H1 (cell line): Measurements from ENCODE around the gene ARNT2. TPM values are rescaled to one million over a fixed set of nuclear protein-coding genes. Genes with fewer than 3 reads are reported as not detected.

Source experiments
- CTCF ChIA-PET: fragments of 300-600 bp; sonication (Branson Sonifier 250); formaldehyde crosslinking; loops from one replicate; lab custom pipeline; 2021; ENCODE audit not compliant: partially characterized antibody; lab: Charles Lee
- POLR2A ChIA-PET: fragments of 300-600 bp; sonication (Branson Sonifier 250); formaldehyde crosslinking; loops from one replicate; lab custom pipeline; 2021; ENCODE audit warnings: inconsistent platforms; ENCODE audit not compliant: partially characterized antibody; lab: Charles Lee
- DNase-seq, 2 experiments: peaks; one replicate each; pipeline versions ENCODE4 v3.0.0 to v3.0.0-alpha.2; 2010 to 2022; ENCODE audit warnings: low spot score in 2 of 2, low read depth in 1 of 2, mixed read lengths in 1 of 2
- FAIRE-seq: peaks from 2 replicates; lab custom pipeline; 2011; peaks lifted over from hg19 to GRCh38; lab: Jason Lieb, UNC
- H2AFZ ChIP-seq: 2 replicates; pipeline ENCODE4 v1.8.1; 2012; ENCODE audit warnings: low read length, inconsistent platforms
- H2AK5ac ChIP-seq: 2 replicates; pipeline ENCODE4 v1.6.1; 2013; ENCODE audit warnings: low read depth, low read length
- H2BK120ac ChIP-seq: replicated peaks from 2 replicates; pipeline ENCODE3; 2013; ENCODE audit warnings: low read depth, low read length, inconsistent platforms
- H2BK12ac ChIP-seq: 2 replicates; pipeline ENCODE4 v1.6.1; 2013; ENCODE audit warnings: low read depth, low read length
- H2BK15ac ChIP-seq: 2 replicates; pipeline ENCODE4 v1.6.1; 2013; ENCODE audit warnings: low read length
- H2BK20ac ChIP-seq: 2 replicates; pipeline ENCODE4 v1.6.1; 2013; ENCODE audit warnings: low read length
- H2BK5ac ChIP-seq: 2 replicates; pipeline ENCODE4 v1.6.1; 2013; ENCODE audit warnings: low read depth, low read length
- H3K14ac ChIP-seq: 2 replicates; pipeline ENCODE4 v1.6.1; 2013; ENCODE audit warnings: inconsistent platforms; ENCODE audit not compliant: insufficient read length
- H3K18ac ChIP-seq: 2 replicates; pipeline ENCODE4 v1.6.1; 2013; ENCODE audit warnings: low read length; ENCODE audit errors: extremely low read depth
- H3K23ac ChIP-seq: 2 replicates; pipeline ENCODE4 v1.6.1; 2013; ENCODE audit warnings: inconsistent platforms; ENCODE audit not compliant: insufficient read length
- H3K23me2 ChIP-seq: 2 replicates; pipeline ENCODE4 v1.6.1; 2013; ENCODE audit warnings: low read depth, low read length
- H3K27ac ChIP-seq: 2 replicates; pipeline ENCODE4 v1.6.1; 2011; ENCODE audit warnings: low read depth, low read length, inconsistent platforms
- H3K27me3 ChIP-seq, 4 experiments: replicated peaks in 1 of 4; 1 replicate in 1 of 4; 2 replicates in 3 of 4; pipeline versions ENCODE4 v1.6.1 to v1.8.1; 2011 to 2013; ENCODE audit warnings: low read length in 3 of 4, mild to moderate bottlenecking in 3 of 4, inconsistent platforms in 2 of 4, mixed read lengths in 2 of 4, moderate library complexity in 1 of 4; ENCODE audit not compliant: control insufficient read depth in 3 of 4, insufficient read depth in 3 of 4; ENCODE audit errors: extremely low read depth in 1 of 4
- H3K36me3 ChIP-seq, 4 experiments: 2 replicates each; pipeline versions ENCODE4 v1.6.1 to v1.8.1; 2011 to 2013; ENCODE audit warnings: mild to moderate bottlenecking in 4 of 4, low read length in 3 of 4, moderate library complexity in 2 of 4, control low read depth in 1 of 4, inconsistent platforms in 1 of 4; ENCODE audit not compliant: insufficient read depth in 4 of 4, control insufficient read depth in 2 of 4
- H3K4ac ChIP-seq: replicated peaks from 2 replicates; pipeline ENCODE3; 2013; ENCODE audit warnings: low read length, low read depth, mixed read lengths, inconsistent platforms; ENCODE audit not compliant: insufficient read length
- H3K4me1 ChIP-seq, 4 experiments: replicated peaks in 1 of 4; 1 replicate in 1 of 4; 2 replicates in 3 of 4; pipeline versions ENCODE4 v1.6.1 to v1.8.1; 2011 to 2013; ENCODE audit warnings: low read length in 3 of 4, inconsistent platforms in 2 of 4, mixed read lengths in 1 of 4; ENCODE audit not compliant: insufficient read depth in 4 of 4, control insufficient read depth in 3 of 4
- H3K4me2 ChIP-seq, 2 experiments: 2 replicates each; pipeline versions ENCODE4 v1.6.1 to v1.8.1; 2011 to 2013; ENCODE audit warnings: low read depth in 2 of 2, low read length in 2 of 2, control low read depth in 1 of 2, inconsistent platforms in 1 of 2, mild to moderate bottlenecking in 1 of 2; ENCODE audit not compliant: insufficient read depth in 1 of 2
- H3K4me3 ChIP-seq, 4 experiments: fragments of 200-600, 300-600 bp in 1 of 4; sonication (generic), shearing (Covaris generic), sonication (Bioruptor Twin) in 1 of 4; 2 replicates each; pipeline versions ENCODE4 v1.5.1 to v1.8.1; 2011 to 2016; ENCODE audit warnings: low read length in 4 of 4, low read depth in 3 of 4, control low read depth in 2 of 4, inconsistent platforms in 2 of 4, mild to moderate bottlenecking in 2 of 4, mixed read lengths in 1 of 4, moderate library complexity in 1 of 4; ENCODE audit not compliant: insufficient read depth in 2 of 4; ENCODE audit errors: extremely low read depth in 1 of 4
- H3K56ac ChIP-seq: replicated peaks from 2 replicates; pipeline ENCODE3; 2013; ENCODE audit warnings: low read depth, mild to moderate bottlenecking, mixed read lengths, low read length, inconsistent platforms; ENCODE audit not compliant: insufficient read length
- H3K79me1 ChIP-seq: 2 replicates; pipeline ENCODE4 v1.6.1; 2013; ENCODE audit warnings: low read depth, low read length, control low read depth
- H3K79me2 ChIP-seq, 2 experiments: 2 replicates each; pipeline versions ENCODE4 v1.6.1 to v1.8.1; 2012 to 2013; ENCODE audit warnings: low read length in 2 of 2, mild to moderate bottlenecking in 2 of 2, inconsistent platforms in 1 of 2; ENCODE audit not compliant: insufficient read depth in 2 of 2, control insufficient read depth in 1 of 2
- H3K9ac ChIP-seq, 4 experiments: replicated peaks in 1 of 4; 1 replicate in 1 of 4; 2 replicates in 3 of 4; pipeline versions ENCODE4 v1.6.1 to v1.8.1; 2011 to 2013; ENCODE audit warnings: low read depth in 3 of 4, low read length in 3 of 4, control low read depth in 2 of 4, mild to moderate bottlenecking in 2 of 4, moderate library complexity in 2 of 4, inconsistent platforms in 1 of 4; ENCODE audit errors: extremely low read depth in 1 of 4
- H3K9me3 ChIP-seq, 2 experiments: 2 replicates each; pipeline versions ENCODE4 v1.6.1 to v1.8.1; 2012 to 2013; ENCODE audit warnings: mild to moderate bottlenecking in 2 of 2, moderate library complexity in 2 of 2, control low read depth in 1 of 2, inconsistent platforms in 1 of 2, low read depth in 1 of 2, low read length in 1 of 2, mixed read lengths in 1 of 2; ENCODE audit not compliant: insufficient read depth in 2 of 2
- H4K20me1 ChIP-seq, 2 experiments: replicated peaks in 1 of 2; 2 replicates each; pipeline versions ENCODE3 to v1.8.1; 2011 to 2013; ENCODE audit warnings: inconsistent platforms in 2 of 2, low read length in 2 of 2, mild to moderate bottlenecking in 1 of 2; ENCODE audit not compliant: insufficient read depth in 2 of 2, control insufficient read depth in 1 of 2
- H4K5ac ChIP-seq: 2 replicates; pipeline ENCODE4 v1.6.1; 2013; ENCODE audit warnings: low read length, low read depth, mixed read lengths, inconsistent platforms; ENCODE audit not compliant: insufficient read length
- H4K8ac ChIP-seq: 2 replicates; pipeline ENCODE4 v1.8.0; 2013; ENCODE audit warnings: mild to moderate bottlenecking, moderate library complexity, low read length, inconsistent platforms; ENCODE audit not compliant: insufficient read depth; ENCODE audit errors: extremely low read depth
- H4K91ac ChIP-seq: replicated peaks from 2 replicates; pipeline ENCODE3; 2013; ENCODE audit warnings: low read length, mixed read lengths, inconsistent platforms; ENCODE audit not compliant: insufficient read length
- CREB1 ChIP-seq: IDR thresholded peaks from 2 replicates; pipeline ENCODE4 v1.6.1; 2012; ENCODE audit warnings: inconsistent platforms
- HDAC2 ChIP-seq, 2 experiments: fragments of 300-600 bp in 1 of 2; sonication (generic) in 1 of 2; IDR thresholded peaks; 2 replicates each; pipeline ENCODE4 v1.6.1; 2011 to 2012; ENCODE audit warnings: low read depth in 2 of 2, low read length in 2 of 2, mild to moderate bottlenecking in 2 of 2, moderate library complexity in 2 of 2, borderline replicate concordance in 1 of 2, inconsistent platforms in 1 of 2
- RFX5 ChIP-seq: IDR thresholded peaks from 2 replicates; pipeline ENCODE4 v1.6.1; 2011; ENCODE audit warnings: low read depth, low read length, improper control_type of control experiment, borderline replicate concordance
- WGBS, 2 experiments: shearing (Covaris generic) in 1 of 2; methylation state at CpG; one replicate each; pipeline versions ENCODE4 v1.1.6 to v1.1.7; 2013 to 2015; ENCODE audit warnings: low lambda C conversion rate in 2 of 2, mixed read lengths in 2 of 2, inconsistent platforms in 1 of 2, low coverage in 1 of 2, missing lambda C conversion rate in 1 of 2; ENCODE audit not compliant: insufficient replicate concordance in 2 of 2, insufficient coverage in 1 of 2, insufficient read length in 1 of 2; ENCODE audit errors: extremely low coverage in 1 of 2, missing lambda C conversion rate in 1 of 2; 5-methylcytosine and 5-hydroxymethylcytosine counted together
- polyA plus RNA-seq, 7 experiments: library from polyadenylated mRNA; depleted of rRNA in 3 of 7; stranded (reverse) in 5 of 7; unstranded in 2 of 7; fragments of >200 nt in 5 of 7; fragments of 200-250 nt in 2 of 7; gene quantifications; 1 replicate in 5 of 7; 2 replicates in 1 of 7; 4 replicates in 1 of 7; pipeline versions ENCODE4 v1.2.1 to v1.2.3, GENCODE V29; 2011 to 2013; ENCODE audit warnings: missing spikeins in 2 of 7, mixed read lengths in 2 of 7
- total RNA-seq: library from RNA; stranded (reverse); fragmentation: NEBNext Ultra II Directional; extraction: Animal tissue kit (Norgen Biotek cat#: 25700); gene quantifications from 2 replicates; pipeline ENCODE4 v1.2.1, GENCODE V29; 2021

ARNT2 gene
- total and polyA plus RNA-seq, 2 of the 8 experiments (the other 6 are each of a cell fraction or from before 2014, with no cell fraction given), result 9.5 to 14.6 TPM

DNA sequence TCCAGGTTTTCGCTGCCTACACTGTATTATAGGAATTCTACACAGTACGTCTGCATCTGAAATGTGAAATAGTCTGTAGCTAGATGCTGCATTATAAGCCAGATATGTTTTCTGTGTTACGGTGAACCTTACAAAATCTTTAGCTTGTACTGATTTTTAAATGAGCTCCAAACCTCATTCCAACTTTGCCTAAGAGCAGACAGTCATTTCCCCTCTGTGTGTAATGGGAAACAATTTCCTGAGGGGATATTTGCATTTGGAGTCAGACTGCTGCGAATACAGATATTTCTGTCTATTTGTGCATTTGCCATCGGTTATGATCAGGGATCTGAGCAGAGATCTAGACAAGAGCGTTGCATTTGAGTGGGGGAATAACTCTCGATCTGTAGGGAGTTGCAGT, 37.5 kb downstream of the ARNT2 start:
- no peak overlapping the region for H4K8ac ChIP-seq
- peaks cover 0 to 6% (median 4%) of the 10 kb centered on the region in 4 experiments; a peak in 3 of 7 replicates for H3K4me1 ChIP-seq
- no peak overlapping the region for H4K91ac ChIP-seq
- H3K36me3 ChIP-seq, result no peaks in the 10 kb centered on the region; a peak in 1 of 8 replicates
- H2AK5ac ChIP-seq, result no peak overlapping the region
- H3K79me1 ChIP-seq, result peaks cover 8% of the 10 kb centered on the region
- WGBS, 2 experiments, result 86% methylated on average over 7 of the region's 7 CpGs; no CpG with 5 or more reads in 1 of the 2 experiments
- CTCF ChIA-PET, result interaction anchor here (1.3 to 1.5 kb wide), 2 partner anchors 10 to 335 kb away, joined by 3 to 4 read pairs; no protein-coding TSS in a partner anchor
- H3K4me3 ChIP-seq, result no peak overlapping the region
- TF ChIP-seq CREB1 (no peak), RFX5 (no peak), HDAC2 (IDR thresholded peaks at IDR 0.05; ENCODE audit: borderline replicate concordance in 1 of 2, low read depth in 2 of 2, low read length in 2 of 2) (no peak)
- FAIRE-seq, result no peak
- no peak overlapping the region for H3K56ac ChIP-seq
- no peak overlapping the region for H2BK12ac ChIP-seq
- H2AFZ ChIP-seq, result no peak overlapping the region
- H3K14ac ChIP-seq, result no peak overlapping the region
- no peak overlapping the region for H2BK20ac ChIP-seq
- no peaks in the 10 kb centered on the region; a peak in 1 of 4 replicates for H3K79me2 ChIP-seq
- no peak overlapping the region for H3K18ac ChIP-seq
- no peak overlapping the region for H3K23ac ChIP-seq
- H3K27ac ChIP-seq, result no peak overlapping the region
- H4K20me1 ChIP-seq, result peaks cover 0 to 15% of the 10 kb centered on the region in 2 experiments
- H3K9ac ChIP-seq, result no peak overlapping the region
- POLR2A ChIA-PET, result no interaction called here
- H3K23me2 ChIP-seq, result peaks cover 13% of the 10 kb centered on the region; the same call in 1 of the 2 replicates
- no peak overlapping the region for H2BK120ac ChIP-seq
- H3K9me3 ChIP-seq, result no peaks in the 10 kb centered on the region
- H3K4ac ChIP-seq, result no peak overlapping the region
- H2BK15ac ChIP-seq, result no peak overlapping the region
- DNase-seq, result no peak
- no peak overlapping the region for H4K5ac ChIP-seq
- H3K27me3 ChIP-seq, result peaks cover 0 to 2% (median 0%) of the 10 kb centered on the region in 4 experiments; a peak in 1 of 7 replicates
- H2BK5ac ChIP-seq, result no peak overlapping the region
- H3K4me2 ChIP-seq, result no peak overlapping the region
